HL-60 (cell line): ENCODE data around the gene ADNP.
"Not testable (repeated sequence)": the region's sequence is repeated elsewhere in the genome, so short reads cannot be mapped to it uniquely, and the experiment has no call there.

Experiments used
- DNase-seq, 2 experiments: peaks; one replicate each; pipeline ENCODE4 v3.0.0-alpha.2; 2010 to 2020; ENCODE audit warnings: low read depth in 1 of 2, low spot score in 1 of 2
- H3K27ac ChIP-seq: fragments of 250-450 bp; sonication (Bioruptor Pico); replicated peaks from 2 replicates; pipeline ENCODE4 v1.5.1; 2020; ENCODE audit warnings: mild to moderate bottlenecking, moderate library complexity
- H3K27me3 ChIP-seq: fragments of 250-450 bp; sonication (Bioruptor Pico); 2 replicates; pipeline ENCODE4 v1.5.1; 2021; ENCODE audit warnings: mild to moderate bottlenecking, moderate library complexity; ENCODE audit not compliant: insufficient read depth, poor library complexity, severe bottlenecking
- H3K4me3 ChIP-seq: replicated peaks from 2 replicates; pipeline ENCODE4 v1.5.1; 2011; ENCODE audit warnings: mild to moderate bottlenecking, control low read depth, low read length; ENCODE audit not compliant: insufficient read depth
- GABPA ChIP-seq: IDR thresholded peaks from 2 replicates; pipeline ENCODE4 v1.6.1; 2012; ENCODE audit warnings: low read depth
- POLR2AphosphoS5 ChIP-seq: IDR thresholded peaks from 2 replicates; pipeline ENCODE4 v1.6.1; 2012; ENCODE audit warnings: low read depth
- SPI1 ChIP-seq: IDR thresholded peaks from 2 replicates; pipeline ENCODE4 v1.6.1; 2012; ENCODE audit warnings: low read depth, mild to moderate bottlenecking, borderline replicate concordance
- long read RNA-seq: library from polyadenylated mRNA; unstranded; transcript quantifications from one replicate; pipeline ENCODE4 v2.0.0, GENCODE V29; 2020
- TF ChIP-seq, protein P1 (sequence below): IDR thresholded peaks from 2 replicates; pipeline ENCODE4 v1.6.1; 2012; ENCODE audit warnings: low read depth; ENCODE audit not compliant: insufficient replicate concordance
- TF ChIP-seq, protein P2 (sequence below): IDR thresholded peaks from one replicate; pipeline ENCODE4 v1.5.1; 2011; ENCODE audit warnings: low read length, control low read depth, inconsistent platforms; ENCODE audit not compliant: insufficient read depth

The ADNP gene
- long read RNA-seq, partial matches to known transcripts = 6 of 22 reads
- long read RNA-seq, other reads (novel, unspliced or antisense) = 14 of 22 reads

DNA sequence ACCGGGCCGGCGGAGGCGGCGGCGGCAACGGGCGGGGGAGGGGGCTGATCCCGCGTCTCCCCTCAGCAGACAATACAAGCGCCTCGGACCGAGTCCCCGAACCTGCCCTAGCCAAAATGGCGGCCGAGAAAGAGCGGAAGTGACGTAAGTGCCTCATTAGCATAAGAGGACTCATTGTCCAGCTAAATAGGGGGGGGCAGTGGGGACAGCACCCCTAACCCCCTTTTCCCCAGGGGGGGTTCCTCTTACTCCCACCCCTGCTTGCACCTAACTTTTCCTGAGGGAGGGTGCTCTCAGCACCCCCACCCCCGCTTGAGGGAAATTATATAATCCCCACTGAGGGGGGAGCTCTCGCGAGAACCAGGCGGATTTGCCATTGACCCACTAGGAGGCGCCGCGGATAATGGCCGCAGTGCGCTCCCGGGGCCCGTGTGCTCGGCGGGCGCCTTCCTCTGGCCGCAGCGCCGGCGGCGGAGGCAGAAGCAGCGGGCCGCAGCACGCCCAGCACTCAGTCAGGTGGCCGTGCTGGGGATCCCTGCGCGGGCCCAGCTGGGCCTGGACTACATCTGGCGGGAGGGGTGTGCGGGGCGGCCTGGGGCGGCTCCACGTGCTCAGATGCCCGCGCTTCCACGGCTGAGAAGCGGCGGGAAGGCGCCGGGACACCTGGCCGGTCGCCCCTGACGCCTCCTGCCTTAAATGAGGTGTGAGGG lies at the start of gene ADNP:
Gene ADNP (minus strand): TSS at position 132 of the 710 bp plus-strand sequence. CDS start 27,441 bp downstream, outside the sequence.
- TF ChIP-seq, protein P1, sequence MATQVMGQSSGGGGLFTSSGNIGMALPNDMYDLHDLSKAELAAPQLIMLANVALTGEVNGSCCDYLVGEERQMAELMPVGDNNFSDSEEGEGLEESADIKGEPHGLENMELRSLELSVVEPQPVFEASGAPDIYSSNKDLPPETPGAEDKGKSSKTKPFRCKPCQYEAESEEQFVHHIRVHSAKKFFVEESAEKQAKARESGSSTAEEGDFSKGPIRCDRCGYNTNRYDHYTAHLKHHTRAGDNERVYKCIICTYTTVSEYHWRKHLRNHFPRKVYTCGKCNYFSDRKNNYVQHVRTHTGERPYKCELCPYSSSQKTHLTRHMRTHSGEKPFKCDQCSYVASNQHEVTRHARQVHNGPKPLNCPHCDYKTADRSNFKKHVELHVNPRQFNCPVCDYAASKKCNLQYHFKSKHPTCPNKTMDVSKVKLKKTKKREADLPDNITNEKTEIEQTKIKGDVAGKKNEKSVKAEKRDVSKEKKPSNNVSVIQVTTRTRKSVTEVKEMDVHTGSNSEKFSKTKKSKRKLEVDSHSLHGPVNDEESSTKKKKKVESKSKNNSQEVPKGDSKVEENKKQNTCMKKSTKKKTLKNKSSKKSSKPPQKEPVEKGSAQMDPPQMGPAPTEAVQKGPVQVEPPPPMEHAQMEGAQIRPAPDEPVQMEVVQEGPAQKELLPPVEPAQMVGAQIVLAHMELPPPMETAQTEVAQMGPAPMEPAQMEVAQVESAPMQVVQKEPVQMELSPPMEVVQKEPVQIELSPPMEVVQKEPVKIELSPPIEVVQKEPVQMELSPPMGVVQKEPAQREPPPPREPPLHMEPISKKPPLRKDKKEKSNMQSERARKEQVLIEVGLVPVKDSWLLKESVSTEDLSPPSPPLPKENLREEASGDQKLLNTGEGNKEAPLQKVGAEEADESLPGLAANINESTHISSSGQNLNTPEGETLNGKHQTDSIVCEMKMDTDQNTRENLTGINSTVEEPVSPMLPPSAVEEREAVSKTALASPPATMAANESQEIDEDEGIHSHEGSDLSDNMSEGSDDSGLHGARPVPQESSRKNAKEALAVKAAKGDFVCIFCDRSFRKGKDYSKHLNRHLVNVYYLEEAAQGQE = peak; percentile 68
- TF ChIP-seq GABPA = 0 out of 2 replicates have a peak, but pooled peaks have one; percentile 33
- TF ChIP-seq, protein P2, sequence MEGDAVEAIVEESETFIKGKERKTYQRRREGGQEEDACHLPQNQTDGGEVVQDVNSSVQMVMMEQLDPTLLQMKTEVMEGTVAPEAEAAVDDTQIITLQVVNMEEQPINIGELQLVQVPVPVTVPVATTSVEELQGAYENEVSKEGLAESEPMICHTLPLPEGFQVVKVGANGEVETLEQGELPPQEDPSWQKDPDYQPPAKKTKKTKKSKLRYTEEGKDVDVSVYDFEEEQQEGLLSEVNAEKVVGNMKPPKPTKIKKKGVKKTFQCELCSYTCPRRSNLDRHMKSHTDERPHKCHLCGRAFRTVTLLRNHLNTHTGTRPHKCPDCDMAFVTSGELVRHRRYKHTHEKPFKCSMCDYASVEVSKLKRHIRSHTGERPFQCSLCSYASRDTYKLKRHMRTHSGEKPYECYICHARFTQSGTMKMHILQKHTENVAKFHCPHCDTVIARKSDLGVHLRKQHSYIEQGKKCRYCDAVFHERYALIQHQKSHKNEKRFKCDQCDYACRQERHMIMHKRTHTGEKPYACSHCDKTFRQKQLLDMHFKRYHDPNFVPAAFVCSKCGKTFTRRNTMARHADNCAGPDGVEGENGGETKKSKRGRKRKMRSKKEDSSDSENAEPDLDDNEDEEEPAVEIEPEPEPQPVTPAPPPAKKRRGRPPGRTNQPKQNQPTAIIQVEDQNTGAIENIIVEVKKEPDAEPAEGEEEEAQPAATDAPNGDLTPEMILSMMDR = peak; percentile 23
- TF ChIP-seq POLR2AphosphoS5 = peak; percentile 89
- peak; percentile 68 for TF ChIP-seq SPI1
- Histone ChIP-seq H3K27ac (peak within 1 kb of the TSS; percentile 99), H3K4me3 (peak within 1 kb of the TSS; percentile 80), H3K27me3 (no peaks in the 10 kb centered on the region)
- peak; percentile 91 to 92 for DNase-seq

DNA sequence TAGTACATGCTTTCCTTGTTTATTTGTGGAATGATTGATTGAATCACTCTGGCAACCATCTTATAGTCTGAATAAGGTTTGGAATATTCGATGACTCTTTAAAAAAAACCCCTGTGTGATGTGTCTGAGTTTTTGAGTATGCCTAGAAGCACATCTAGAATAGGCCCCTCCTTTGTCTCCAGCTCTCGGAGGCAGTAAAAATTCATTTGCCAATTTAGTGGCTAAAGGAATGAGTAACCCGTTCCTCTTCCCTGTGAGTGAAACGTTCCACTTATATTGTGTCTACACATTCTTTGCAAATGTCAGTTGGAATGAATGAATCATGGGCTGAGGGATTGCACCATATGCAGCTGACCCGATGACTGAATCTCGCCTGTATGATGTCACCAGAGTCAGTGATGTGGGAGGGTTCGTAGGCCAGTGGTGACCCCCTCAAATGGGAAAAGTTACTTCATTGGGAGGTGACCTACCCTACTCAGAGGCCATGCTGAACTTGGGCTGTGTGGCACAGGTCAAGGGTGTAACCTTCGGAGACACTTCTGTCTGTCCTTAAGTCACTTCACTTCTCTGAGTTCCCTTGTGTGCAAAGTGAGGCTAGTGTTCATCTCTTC lies 48.9 kb upstream of the ADNP start:
- TF ChIP-seq POLR2AphosphoS5 (peak; percentile 62; the same call in 1 of the 2 replicates), GABPA (no peak)
- Histone ChIP-seq H3K27me3 (peaks cover 2% of the 10 kb centered on the region), H3K27ac (no peak overlapping the region), H3K4me3 (no peak overlapping the region)
- DNase-seq = peak; percentile 43 to 95

DNA sequence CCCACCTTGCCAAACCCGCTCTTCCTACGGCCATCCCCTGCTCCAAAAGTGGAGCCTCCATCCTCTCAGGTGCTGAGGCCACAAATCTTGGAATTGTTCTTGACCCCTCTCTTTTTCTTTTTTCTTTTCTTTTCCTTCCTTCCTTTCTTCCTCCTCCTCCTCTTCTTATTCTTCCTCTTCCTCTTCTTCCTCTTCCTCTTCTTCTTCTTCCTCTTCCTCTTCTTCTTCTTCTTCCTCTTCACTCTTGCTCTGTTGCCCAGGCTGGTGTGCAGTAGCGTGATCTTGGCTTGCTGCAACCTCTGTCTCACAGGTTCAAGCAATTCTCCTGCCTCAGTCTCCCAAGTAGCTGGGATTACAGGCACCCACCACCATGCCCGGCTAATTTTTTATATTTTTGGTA lies 47.3 kb upstream of the ADNP start:
- not testable (repeated sequence) for H3K4me3 ChIP-seq, H3K27me3 ChIP-seq, DNase-seq, H3K27ac ChIP-seq

DNA sequence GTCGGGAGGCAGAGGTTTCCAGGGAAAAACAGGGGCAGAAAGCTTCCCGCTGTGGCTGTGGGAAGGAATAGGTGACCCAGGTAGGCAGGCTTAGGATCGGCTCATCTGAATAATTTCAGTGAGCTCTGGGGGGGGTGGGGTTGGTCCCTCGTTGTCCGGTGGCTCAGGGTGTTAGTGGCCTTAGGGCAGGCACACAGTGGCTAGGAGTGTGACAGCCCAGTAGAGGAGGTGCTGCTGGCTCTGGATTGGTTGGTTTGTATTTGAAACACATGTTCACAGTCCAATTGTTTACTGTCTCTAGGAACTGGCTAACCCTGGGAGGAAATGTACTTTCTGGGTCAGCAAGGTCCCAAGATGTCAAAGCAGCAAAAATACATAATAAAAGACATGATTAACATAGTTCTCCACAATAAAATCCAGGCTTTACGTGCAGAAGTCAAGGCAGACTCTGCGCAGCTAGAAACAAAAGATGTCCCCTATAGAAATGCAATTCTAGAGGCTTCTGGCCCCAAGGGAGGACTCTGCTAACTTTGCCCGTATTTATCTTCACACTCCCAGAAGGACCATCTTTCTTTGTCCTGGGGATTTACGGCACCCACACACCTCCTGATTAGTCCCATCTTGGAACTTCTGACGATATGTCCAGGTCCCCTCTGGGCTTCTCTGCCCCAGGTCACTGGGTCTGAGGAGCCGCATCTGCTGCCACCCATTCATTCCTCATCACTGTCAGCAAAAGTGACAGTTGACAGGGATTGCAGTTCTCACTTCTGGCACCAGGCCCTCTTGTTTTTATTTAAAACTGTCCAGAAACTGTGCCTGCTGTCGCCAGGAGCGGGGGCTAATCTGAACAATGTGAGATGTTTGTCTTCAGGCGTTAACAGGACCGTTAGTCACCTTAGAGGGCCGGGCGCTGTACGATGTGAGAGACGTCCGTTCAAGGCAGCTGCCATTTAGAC lies 46.1 kb upstream of the ADNP start:
- H3K4me3 ChIP-seq = no peak overlapping the region
- TF ChIP-seq GABPA = no peak
- TF ChIP-seq SPI1 = no peak
- TF ChIP-seq, protein P2 = no peak
- no peak for TF ChIP-seq POLR2AphosphoS5
- TF ChIP-seq, protein P1 = no peak
- H3K27me3 ChIP-seq = no peaks in the 10 kb centered on the region
- DNase-seq = no peak
- no peak overlapping the region for H3K27ac ChIP-seq
